Spleen (tissue), 11 donors: ENCODE data around the gene CNST. TPM values are rescaled to one million over a fixed set of nuclear protein-coding genes. Genes with fewer than 3 reads are reported as not detected.
"Not testable (repeated sequence)": the region's sequence is repeated elsewhere in the genome, so short reads cannot be mapped to it uniquely, and the experiment has no call there.

ENCODE experiments used
- DNase-seq: peaks from one replicate; pipeline ENCODE4 v3.0.0-alpha.2; 2020
- H3K27ac ChIP-seq, 8 donors: fragments of 200-600 bp; sonication (generic) in 7 of 8; 1 replicate in 4 of 8; 2 replicates in 4 of 8; pipeline versions ENCODE4 v1.5.0 to v1.8.0; 2016 to 2021; ENCODE audit warnings: inconsistent platforms in 4 of 8, mild to moderate bottlenecking in 4 of 8, moderate library complexity in 1 of 8
- H3K27me3 ChIP-seq, 7 donors: fragments of 200-600 bp; sonication (generic) in 6 of 7; replicated peaks in 1 of 7; 1 replicate in 4 of 7; 2 replicates in 3 of 7; pipeline versions ENCODE4 v1.5.0 to v1.8.0; 2016 to 2021; ENCODE audit warnings: inconsistent platforms in 3 of 7, mild to moderate bottlenecking in 1 of 7
- H3K36me3 ChIP-seq, 6 donors: fragments of 200-600 bp; sonication (generic) in 5 of 6; 1 replicate in 4 of 6; 2 replicates in 2 of 6; pipeline versions ENCODE4 v1.5.0 to v1.8.0; 2016 to 2021; ENCODE audit warnings: inconsistent platforms in 2 of 6
- H3K4me1 ChIP-seq, 6 donors: fragments of 200-600 bp; sonication (generic) in 5 of 6; 1 replicate in 3 of 6; 2 replicates in 3 of 6; pipeline versions ENCODE4 v1.5.0 to v1.8.0; 2016 to 2021; ENCODE audit warnings: inconsistent platforms in 3 of 6
- H3K4me3 ChIP-seq, 8 donors: fragments of 200-600 bp; sonication (generic) in 7 of 8; 1 replicate in 4 of 8; 2 replicates in 4 of 8; pipeline versions ENCODE4 v1.5.0 to v1.8.0; 2016 to 2021; ENCODE audit warnings: inconsistent platforms in 4 of 8, mild to moderate bottlenecking in 4 of 8, moderate library complexity in 2 of 8
- H3K9me3 ChIP-seq, 8 donors: fragments of 200-600 bp; sonication (generic) in 7 of 8; 1 replicate in 4 of 8; 2 replicates in 4 of 8; pipeline versions ENCODE4 v1.5.0 to v1.8.0; 2016 to 2021; ENCODE audit warnings: inconsistent platforms in 4 of 8
- CTCF ChIP-seq, 11 experiments: fragments of 200-600 bp in 7 of 11; fragments of 450-650 bp in 4 of 11; sonication (generic) in 4 of 11; IDR thresholded peaks in 8 of 11; conservative IDR thresholded peaks in 3 of 11; 1 replicate in 7 of 11; 2 replicates in 4 of 11; pipeline versions ENCODE4 v1.4.0 to v1.8.0; 2016 to 2021; ENCODE audit warnings: antibody characterized with exemption in 11 of 11, inconsistent platforms in 4 of 11, mild to moderate bottlenecking in 1 of 11
- POLR2A ChIP-seq, 3 donors: fragments of 450-650 bp; IDR thresholded peaks; one replicate each; pipeline ENCODE4 v1.5.1; 2017; ENCODE audit warnings: antibody characterized with exemption in 3 of 3, mild to moderate bottlenecking in 1 of 3
- POLR2AphosphoS5 ChIP-seq, 3 donors: sonication (generic); formaldehyde crosslinking; IDR thresholded peaks; one replicate each; pipeline ENCODE4 v1.5.1; 2017; ENCODE audit warnings: antibody characterized with exemption in 3 of 3
- WGBS, 5 donors: extraction: QIAGEN DNeasy Blood & Tissue Kit in 3 of 5; methylation state at CpG; one replicate each; pipeline versions ENCODE4 v1.1.5 to v1.1.7; 2013 to 2018; 5-methylcytosine and 5-hydroxymethylcytosine counted together
- intact Hi-C: fragments of 100-400 bp; cut with DNase I; formaldehyde crosslinking; loops from one replicate; pipeline ENCODE4 v1.15.0; 2023; ENCODE audit warnings: low total_unique reads
- polyA plus RNA-seq, 3 donors: library from polyadenylated mRNA; stranded (reverse); fragments of 200-250 nt; gene quantifications; one replicate each; pipeline ENCODE4 v1.2.1, GENCODE V29; 2013
- total RNA-seq, 7 donors: library from RNA; depleted of rRNA in 3 of 7; stranded (reverse); fragments of >200 nt in 3 of 7; fragmentation: NEBNext Ultra II Directional in 4 of 7; extraction: Animal tissue kit (Norgen Biotek cat#: 25700) in 4 of 7; gene quantifications; one replicate each; pipeline versions ENCODE4 v1.1.0 to v1.2.1, GENCODE V29; 2016 to 2021
- donor health status: healthy with polysubstance abuse.
- donor health status: DM: no; HTN: no; CAD: no; lungs with moderate emphysema.
- donor health status: DM: no; HTN: no; CAD: no.
- donor health status: Bipolar disorder and iron deficiency.
- donor health status: healthy.
- donor health status: DM: no; HTN: no; CAD: no.
- donor health status: DM: yes; HTN: yes; CAD: no.

CNST gene
- total and polyA plus RNA-seq, 10 donors, result 7.5 to 40.5 (median 30.0) TPM

GRCh38 chr1:246558041-246558440, 8.2 kb upstream of the CNST start:
- H3K27ac ChIP-seq, result no peak overlapping the region
- TF ChIP-seq POLR2A (IDR thresholded peaks at IDR 0.05) (no peak), CTCF (IDR thresholded peaks at IDR 0.05 in 8 of 11, conservative IDR thresholded peaks at IDR 0.05 in 3 of 11) (no peak), POLR2AphosphoS5 (IDR thresholded peaks at IDR 0.05) (no peak)
- WGBS, 5 donors, result 94 to 98% (median 96%) methylated on average over 2 of the region's 2 CpGs
- H3K9me3 ChIP-seq, result no peaks in the 10 kb centered on the region
- no peaks in the 10 kb centered on the region for H3K27me3 ChIP-seq
- DNase-seq, result no peak
- H3K4me3 ChIP-seq, result no peak overlapping the region
- intact Hi-C loops, result no loop called here
- H3K4me1 ChIP-seq, result peaks cover 0 to 32% (median 0%) of the 10 kb centered on the region in 6 donors
- peaks cover 3 to 96% (median 58%) of the 10 kb centered on the region in 6 donors for H3K36me3 ChIP-seq

- no peaks in the 10 kb centered on the region for H3K27me3 ChIP-seq
- H3K4me1 ChIP-seq, result peaks cover 5 to 45% (median 9%) of the 10 kb centered on the region in 6 donors
- TF ChIP-seq POLR2AphosphoS5 (IDR thresholded peaks at IDR 0.05), result no peak
- TF ChIP-seq CTCF (IDR thresholded peaks at IDR 0.05 in 8 of 11, conservative IDR thresholded peaks at IDR 0.05 in 3 of 11), result no peak
- no peak for TF ChIP-seq POLR2A (IDR thresholded peaks at IDR 0.05)
- H3K36me3 ChIP-seq, result peaks cover 3 to 96% (median 47%) of the 10 kb centered on the region in 6 donors
- H3K27ac ChIP-seq, result no peak overlapping the region
- DNase-seq, result no peak
- intact Hi-C loops, result no loop called here
- WGBS, 5 donors, result 92 to 97% (median 96%) methylated on average over 4 of the region's 4 CpGs
- no peaks in the 10 kb centered on the region for H3K9me3 ChIP-seq
- no peak overlapping the region for H3K4me3 ChIP-seq
Measured at GRCh38 chr1:246559310-246559709, 6.9 kb upstream of the CNST start.

- intact Hi-C loops, H3K27me3 ChIP-seq, DNase-seq, H3K27ac ChIP-seq, H3K4me3 ChIP-seq, H3K9me3 ChIP-seq: not testable (repeated sequence)
- 85 to 93% (median 91%) methylated on average over 10 of the region's 10 CpGs for WGBS, 5 donors
- peaks cover 3 to 80% (median 35%) of the 10 kb centered on the region in 6 donors for H3K36me3 ChIP-seq
- H3K4me1 ChIP-seq, result peaks cover 16 to 59% (median 22%) of the 10 kb centered on the region in 6 donors
Measured at GRCh38 chr1:246560833-246561232, 5.4 kb upstream of the CNST start.

- H3K9me3 ChIP-seq, result no peaks in the 10 kb centered on the region
- H3K36me3 ChIP-seq, result peaks cover 0 to 38% (median 9%) of the 10 kb centered on the region in 6 donors
- WGBS, 5 donors, result 27 to 35% (median 33%) methylated on average over 33 of the region's 33 CpGs
- peak; percentile 82 for DNase-seq
- H3K27ac ChIP-seq, result peak overlapping the region; percentile 89 to 99 (median 98)
- no peak for TF ChIP-seq CTCF (IDR thresholded peaks at IDR 0.05 in 8 of 11, conservative IDR thresholded peaks at IDR 0.05 in 3 of 11)
- TF ChIP-seq POLR2A (IDR thresholded peaks at IDR 0.05), result no peak
- no peak for TF ChIP-seq POLR2AphosphoS5 (IDR thresholded peaks at IDR 0.05)
- intact Hi-C loops, result no loop called here
- no peaks in the 10 kb centered on the region for H3K27me3 ChIP-seq
- peak overlapping the region; percentile 74 to 97 (median 94) for H3K4me3 ChIP-seq
- peaks cover 34 to 83% (median 55%) of the 10 kb centered on the region in 6 donors for H3K4me1 ChIP-seq
Measured at GRCh38 chr1:246564839-246565750, 1.2 kb upstream of the CNST start.
